Right atrium auricular region (tissue), 2 donors: ENCODE measurements around the gene CBFA2T3. TPM values are rescaled to one million over a fixed set of nuclear protein-coding genes. Genes with fewer than 3 reads are reported as not detected.
A peak's percentile ranks its signal among the peaks of the same experiment; 100 is the strongest.

Experiments
- DNase-seq: peaks from one replicate; pipeline ENCODE4 v3.0.0-alpha.2; 2019; ENCODE audit warnings: low spot score
- H3K27ac ChIP-seq, 2 donors: fragments of 200-600 bp; sonication (generic); 1 replicate in 1 of 2; 2 replicates in 1 of 2; pipeline ENCODE4 v1.5.1; 2016 to 2019
- H3K27me3 ChIP-seq, 2 donors: fragments of 200-600 bp; sonication (generic); one replicate each; pipeline versions ENCODE4 v1.5.1 to v1.6.0; 2017 to 2019
- H3K36me3 ChIP-seq: fragments of 200-600 bp; sonication (generic); one replicate; pipeline ENCODE4 v1.5.1; 2016
- H3K4me1 ChIP-seq, 2 donors: fragments of 200-600 bp; sonication (generic); one replicate each; pipeline versions ENCODE4 v1.5.1 to v1.6.0; 2017 to 2019
- H3K4me3 ChIP-seq, 2 donors: fragments of 200-600 bp; sonication (generic); 1 replicate in 1 of 2; 2 replicates in 1 of 2; pipeline ENCODE4 v1.5.1; 2017 to 2019; ENCODE audit warnings: mild to moderate bottlenecking in 1 of 2, moderate library complexity in 1 of 2
- H3K9me3 ChIP-seq, 2 donors: fragments of 200-600 bp; sonication (generic); one replicate each; pipeline ENCODE4 v1.5.1; 2019
- total RNA-seq, 2 donors: library from RNA; depleted of rRNA; stranded (reverse); fragments of >200 nt; gene quantifications; one replicate each; pipeline ENCODE4 v1.1.0, GENCODE V29; 2016
- TF ChIP-seq, protein P1 (sequence below), 2 donors: fragments of 200-600 bp; sonication (generic); IDR thresholded peaks; one replicate each; pipeline ENCODE4 v1.5.1; 2019; ENCODE audit warnings: antibody characterized with exemption in 2 of 2

Gene CBFA2T3
- total RNA-seq, 2 donors from 2014 or later, result 1.1 to 2.6 TPM

- Histone ChIP-seq H3K36me3 (no peaks in the 10 kb centered on the region), H3K4me3 (peak overlapping the region; percentile 63 to 74), H3K27ac (peak overlapping the region; percentile 78 to 85), H3K4me1 (peaks cover 0 to 58% of the 10 kb centered on the region in 2 donors), H3K9me3 (no peaks in the 10 kb centered on the region), H3K27me3 (no peaks in the 10 kb centered on the region)
- TF ChIP-seq, protein P1, sequence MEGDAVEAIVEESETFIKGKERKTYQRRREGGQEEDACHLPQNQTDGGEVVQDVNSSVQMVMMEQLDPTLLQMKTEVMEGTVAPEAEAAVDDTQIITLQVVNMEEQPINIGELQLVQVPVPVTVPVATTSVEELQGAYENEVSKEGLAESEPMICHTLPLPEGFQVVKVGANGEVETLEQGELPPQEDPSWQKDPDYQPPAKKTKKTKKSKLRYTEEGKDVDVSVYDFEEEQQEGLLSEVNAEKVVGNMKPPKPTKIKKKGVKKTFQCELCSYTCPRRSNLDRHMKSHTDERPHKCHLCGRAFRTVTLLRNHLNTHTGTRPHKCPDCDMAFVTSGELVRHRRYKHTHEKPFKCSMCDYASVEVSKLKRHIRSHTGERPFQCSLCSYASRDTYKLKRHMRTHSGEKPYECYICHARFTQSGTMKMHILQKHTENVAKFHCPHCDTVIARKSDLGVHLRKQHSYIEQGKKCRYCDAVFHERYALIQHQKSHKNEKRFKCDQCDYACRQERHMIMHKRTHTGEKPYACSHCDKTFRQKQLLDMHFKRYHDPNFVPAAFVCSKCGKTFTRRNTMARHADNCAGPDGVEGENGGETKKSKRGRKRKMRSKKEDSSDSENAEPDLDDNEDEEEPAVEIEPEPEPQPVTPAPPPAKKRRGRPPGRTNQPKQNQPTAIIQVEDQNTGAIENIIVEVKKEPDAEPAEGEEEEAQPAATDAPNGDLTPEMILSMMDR (IDR thresholded peaks at IDR 0.05), result no peak
- DNase-seq, result no peak
Measured at GRCh38 chr16:88939245-88939971, 37.6 kb downstream of the CBFA2T3 start.

DNA sequence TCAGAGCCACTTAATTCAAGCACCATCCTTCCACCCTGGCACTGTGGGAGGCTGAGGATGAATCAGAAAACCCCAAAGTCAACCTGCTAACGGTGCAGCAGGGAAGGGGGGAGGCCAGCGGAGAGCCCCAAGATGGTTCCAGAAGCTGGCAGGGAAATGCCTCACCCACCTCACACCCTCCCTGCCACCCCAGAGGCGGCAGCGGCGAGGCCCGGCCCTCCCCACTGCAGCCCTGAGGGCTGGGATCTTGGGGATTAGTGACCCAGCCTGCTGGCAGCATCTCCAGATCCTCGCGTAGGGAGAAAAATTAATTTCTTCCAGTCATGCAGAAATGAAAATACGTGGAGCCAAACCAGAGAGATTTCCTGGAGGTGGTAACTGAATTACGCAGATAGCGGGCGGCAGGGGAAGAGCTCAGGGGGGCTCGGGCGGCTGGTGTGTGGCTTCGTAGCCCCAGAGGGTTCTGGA is 38.2 kb downstream of the CBFA2T3 start:
- H3K27me3 ChIP-seq, result no peaks in the 10 kb centered on the region
- no peak for DNase-seq

DNA sequence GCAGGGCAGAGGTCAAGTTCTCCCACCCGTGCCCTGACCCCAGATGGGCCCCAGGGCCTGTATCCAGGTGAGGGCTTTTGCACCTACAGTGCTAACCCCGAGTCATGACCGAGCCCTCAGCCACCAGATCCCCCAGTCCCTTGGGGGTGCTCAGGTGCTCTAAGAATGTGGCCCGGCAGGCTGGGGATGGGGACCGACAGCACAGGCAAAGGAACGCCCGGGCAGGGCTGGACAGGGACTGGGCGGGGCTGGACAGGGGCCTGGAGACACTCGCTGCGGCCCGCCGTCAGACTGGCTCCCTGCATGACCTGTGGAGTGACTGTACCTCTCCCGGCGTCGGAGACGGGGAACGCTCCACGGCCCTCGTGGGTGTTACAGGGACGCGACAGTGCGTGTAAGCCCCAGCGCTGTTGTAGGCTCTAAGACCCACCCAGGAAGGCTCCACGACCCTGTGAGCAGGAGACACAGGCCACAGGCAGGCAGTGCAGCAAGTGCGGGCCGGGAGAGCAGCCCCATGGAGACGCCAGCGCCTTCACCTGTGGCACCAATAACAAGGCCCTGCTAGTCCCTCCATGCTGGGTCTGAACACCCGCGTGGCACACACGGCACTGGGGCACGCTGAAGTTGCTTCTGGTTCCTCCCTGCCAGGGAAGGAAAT is 38.8 kb downstream of the CBFA2T3 start:
- DNase-seq, result no peak
- peaks cover 0 to 58% of the 10 kb centered on the region in 2 donors for H3K4me1 ChIP-seq
- H3K36me3 ChIP-seq, result no peaks in the 10 kb centered on the region
- no peaks in the 10 kb centered on the region for H3K9me3 ChIP-seq
- peak overlapping the region; percentile 78 to 85 for H3K27ac ChIP-seq
- TF ChIP-seq, protein P1 (IDR thresholded peaks at IDR 0.05), result no peak
- no peaks in the 10 kb centered on the region for H3K27me3 ChIP-seq
- H3K4me3 ChIP-seq, result peak overlapping the region in 1 of 2 donors; percentile 74

More for the DNA sequence above, 38.2 kb downstream of the CBFA2T3 start:
- Histone ChIP-seq H3K27ac (peak overlapping the region; percentile 78 to 85), H3K4me3 (peak overlapping the region; percentile 63 to 74), H3K36me3 (no peaks in the 10 kb centered on the region), H3K4me1 (peaks cover 0 to 58% of the 10 kb centered on the region in 2 donors), H3K9me3 (no peaks in the 10 kb centered on the region)
- TF ChIP-seq, protein P1 (IDR thresholded peaks at IDR 0.05), result no peak

GRCh38 chr16:88937206-88937621 is 39.8 kb downstream of the CBFA2T3 start:
- TF ChIP-seq, protein P1 (IDR thresholded peaks at IDR 0.05), result no peak
- Histone ChIP-seq H3K36me3 (no peaks in the 10 kb centered on the region), H3K9me3 (no peaks in the 10 kb centered on the region), H3K27me3 (no peaks in the 10 kb centered on the region), H3K4me1 (peaks cover 0 to 55% of the 10 kb centered on the region in 2 donors), H3K4me3 (no peak overlapping the region), H3K27ac (peak overlapping the region; percentile 62 to 66)
- DNase-seq, result no peak

DNA sequence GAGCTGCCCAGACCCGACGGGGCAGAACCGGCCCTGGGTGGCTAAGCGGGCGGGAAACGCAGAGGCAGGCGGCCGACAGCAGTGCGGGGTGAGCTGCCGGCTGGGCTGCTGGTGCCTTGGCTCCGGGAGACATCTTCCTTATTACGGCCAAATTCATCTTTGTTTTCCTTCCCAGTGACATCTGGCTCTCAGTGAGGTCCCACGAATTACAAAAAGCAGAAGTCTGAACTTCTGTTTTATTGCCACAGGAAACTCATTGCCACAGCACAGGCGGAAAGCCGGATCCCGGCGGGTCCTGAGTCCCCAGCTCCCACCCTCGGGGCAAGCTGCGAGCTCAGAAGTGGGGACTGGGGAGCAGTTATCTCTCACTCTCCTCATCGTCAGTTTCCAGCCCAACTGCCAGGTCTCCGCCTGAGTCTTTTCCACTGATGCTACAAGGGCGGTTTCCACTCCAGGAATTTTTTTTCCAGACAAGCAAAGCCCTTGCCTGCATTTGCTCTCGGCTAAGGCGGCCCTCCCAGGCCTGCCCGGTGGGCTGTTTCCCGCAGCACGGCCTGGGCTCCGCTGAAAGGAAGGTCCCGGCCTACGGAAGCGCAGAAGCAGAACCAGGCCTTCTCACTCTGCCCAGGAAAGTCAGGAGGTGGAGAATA is 40.3 kb downstream of the CBFA2T3 start:
- H3K4me3 ChIP-seq, result peak overlapping the region in 1 of 2 donors; percentile 8

More for the DNA sequence above, 40.3 kb downstream of the CBFA2T3 start:
- Histone ChIP-seq H3K36me3 (no peaks in the 10 kb centered on the region), H3K27ac (peak overlapping the region; percentile 62 to 66), H3K4me1 (peaks cover 0 to 51% of the 10 kb centered on the region in 2 donors), H3K9me3 (no peaks in the 10 kb centered on the region), H3K27me3 (no peaks in the 10 kb centered on the region)
- TF ChIP-seq, protein P1 (IDR thresholded peaks at IDR 0.05), result no peak
- DNase-seq, result peak; percentile 68
